ENCODE data around the gene KIF27. TPM values are rescaled to one million over a fixed set of nuclear protein-coding genes. Genes with fewer than 3 reads are reported as not detected.

The KIF27 gene
- 13.0 and 16.4 TPM in 2 replicates for total RNA-seq (ENCODE audit: low replicate concordance)

GRCh38 chr9:83920927-83921707, at the start of gene KIF27:
Gene KIF27 (minus strand): TSS chr9:83921432. CDS start chr9:83915591, 5,841 bp downstream.
- H3K4me1 ChIP-seq, result peaks cover 4% of the 10 kb centered on the region
- no peaks in the 10 kb centered on the region for H3K36me3 ChIP-seq
- peak; percentile 56 for TF ChIP-seq CTCF (IDR thresholded peaks at IDR 0.05)
- no peak for TF ChIP-seq EZH2phosphoT487 (IDR thresholded peaks at IDR 0.05)
- TF ChIP-seq EZH2 (IDR thresholded peaks at IDR 0.05), result no peak
- peak within 1 kb of the TSS; percentile 90 for H3K4me2 ChIP-seq
- Mint-ChIP-seq H3K27me3 (ENCODE audit: insufficient read depth, low read depth) (peaks cover 9% of the 10 kb centered on the region), H3K36me3 (peaks cover 6% of the 10 kb centered on the region), H3K4me1 (peaks cover 16% of the 10 kb centered on the region), H3K27ac (peak within 1 kb of the TSS; percentile 96), H3K9me3 (no peaks in the 10 kb centered on the region), H3K4me3 (peak within 1 kb of the TSS; percentile 89)
- peaks cover 22% of the 10 kb centered on the region for H3F3A ChIP-seq (ENCODE audit: low read depth)
- no peaks in the 10 kb centered on the region for H3K9me3 ChIP-seq (ENCODE audit: low read depth)
- H2AFZ ChIP-seq (replicated peaks), result peak within 1 kb of the TSS; percentile 55
- DNase-seq (ENCODE audit: low spot score), result peak; percentile 99
- peak within 1 kb of the TSS; percentile 6 for H3K9ac ChIP-seq
- H3K27me3 ChIP-seq, result no peaks in the 10 kb centered on the region
- H3K4me3 ChIP-seq, result peak within 1 kb of the TSS; percentile 69
- H3K27ac ChIP-seq, result peak within 1 kb of the TSS; percentile 92
- H3K79me2 ChIP-seq (ENCODE audit: low read depth), result peaks cover 6% of the 10 kb centered on the region
- no peaks in the 10 kb centered on the region for H4K20me1 ChIP-seq (ENCODE audit: low read depth)

GRCh38 chr9:83969602-83970001, 48.4 kb upstream of the KIF27 start:
- Histone ChIP-seq H3K27me3 (no peaks in the 10 kb centered on the region), H3K36me3 (peaks cover 71% of the 10 kb centered on the region)
- no peak overlapping the region for H3K27ac Mint-ChIP-seq

GRCh38 chr9:83967073-83967472, 45.8 kb upstream of the KIF27 start:
- Histone ChIP-seq H3K79me2 (ENCODE audit: low read depth) (peaks cover 38% of the 10 kb centered on the region), H3K27ac (peak overlapping the region; percentile 42), H4K20me1 (ENCODE audit: low read depth) (peaks cover 69% of the 10 kb centered on the region), H3K9me3 (ENCODE audit: low read depth) (no peaks in the 10 kb centered on the region), H3K27me3 (no peaks in the 10 kb centered on the region), H3K36me3 (peaks cover 46% of the 10 kb centered on the region), H3K4me2 (no peak overlapping the region), H2AFZ (replicated peaks) (no peak overlapping the region), H3K9ac (no peak overlapping the region), H3K4me3 (no peak overlapping the region), H3K4me1 (no peaks in the 10 kb centered on the region), H3F3A (ENCODE audit: low read depth) (peaks cover 77% of the 10 kb centered on the region)
- no peaks in the 10 kb centered on the region for H3K9me3 Mint-ChIP-seq
- no peak overlapping the region for H3K27ac Mint-ChIP-seq
- DNase-seq (ENCODE audit: low spot score), result no peak
- TF ChIP-seq EZH2 (IDR thresholded peaks at IDR 0.05) (no peak), EZH2phosphoT487 (IDR thresholded peaks at IDR 0.05) (no peak), CTCF (IDR thresholded peaks at IDR 0.05) (no peak)
- H3K27me3 Mint-ChIP-seq (ENCODE audit: insufficient read depth, low read depth), result peaks cover 3% of the 10 kb centered on the region
- no peak overlapping the region for H3K4me3 Mint-ChIP-seq
- H3K4me1 Mint-ChIP-seq, result no peaks in the 10 kb centered on the region
- peaks cover 37% of the 10 kb centered on the region for H3K36me3 Mint-ChIP-seq

More at GRCh38 chr9:83969602-83970001, 48.4 kb upstream of the KIF27 start:
- Histone ChIP-seq H3K9me3 (ENCODE audit: low read depth) (no peaks in the 10 kb centered on the region), H3K27ac (peak overlapping the region; percentile 8), H3K79me2 (ENCODE audit: low read depth) (peaks cover 63% of the 10 kb centered on the region), H3K4me3 (no peak overlapping the region), H3K4me1 (no peaks in the 10 kb centered on the region), H3F3A (ENCODE audit: low read depth) (peaks cover 100% of the 10 kb centered on the region), H3K4me2 (no peak overlapping the region), H4K20me1 (ENCODE audit: low read depth) (peaks cover 94% of the 10 kb centered on the region), H2AFZ (replicated peaks) (no peak overlapping the region), H3K9ac (no peak overlapping the region)
- H3K4me1 Mint-ChIP-seq, result no peaks in the 10 kb centered on the region
- TF ChIP-seq EZH2 (IDR thresholded peaks at IDR 0.05) (no peak), CTCF (IDR thresholded peaks at IDR 0.05) (no peak), EZH2phosphoT487 (IDR thresholded peaks at IDR 0.05) (no peak)
- peaks cover 3% of the 10 kb centered on the region for H3K27me3 Mint-ChIP-seq (ENCODE audit: insufficient read depth, low read depth)
- DNase-seq (ENCODE audit: low spot score), result no peak
- no peak overlapping the region for H3K4me3 Mint-ChIP-seq
- no peaks in the 10 kb centered on the region for H3K9me3 Mint-ChIP-seq
- H3K36me3 Mint-ChIP-seq, result peaks cover 54% of the 10 kb centered on the region

Data from neural progenitor cell (in vitro differentiated cells).